HCT116 (cell line): Measurements from ENCODE around the gene ADARB2. TPM values are rescaled to one million over a fixed set of nuclear protein-coding genes. Genes with fewer than 3 reads are reported as not detected.

Experiments
- ATAC-seq: fragments of 200-7000 bp; cut with Tn5 transposase; 2 replicates; pipeline ENCODE4 v1.9.1; 2020; ENCODE audit warnings: mild to moderate bottlenecking, moderate library complexity
- BruUV-seq: library from RNA; stranded (reverse); fragments of 400-500 nt; replicated peaks from 2 replicates; lab custom pipeline; 2021; lab: Mats Ljungman, UMichigan
- CTCF ChIA-PET: fragments of 300-600 bp; sonication (Branson Sonifier 250); formaldehyde crosslinking; loops from one replicate; lab custom pipeline; 2021; ENCODE audit warnings: antibody characterized with exemption; lab: Charles Lee
- POLR2A ChIA-PET: fragments of 300-600, 350-600 bp; sonication (Branson Sonifier 250); formaldehyde crosslinking; loops from one replicate; lab custom pipeline; 2021; ENCODE audit warnings: antibody characterized with exemption; lab: Charles Lee
- RAD21 ChIA-PET, 2 experiments: fragments of 300-600 bp; sonication (Branson Sonifier 250); formaldehyde crosslinking; loops; one replicate each; lab custom pipeline; 2023; ENCODE audit warnings: low total read pairs in 2 of 2; ENCODE audit not compliant: uncharacterized antibody in 2 of 2, unreplicated experiment in 2 of 2, low non-redundant PET in 1 of 2; lab: Charles Lee
- DNase-seq: peaks from one replicate; pipeline ENCODE4 v3.0.0-alpha.2; 2010; ENCODE audit warnings: low read depth, low spot score
- H2AFZ ChIP-seq: fragments of 200-600 bp; shearing (Covaris generic), sonication (generic); 2 replicates; pipeline ENCODE4 v1.6.1; 2017; ENCODE audit warnings: low read depth, mixed run types, mixed read lengths, antibody characterized with exemption, low read length; ENCODE audit not compliant: poor library complexity, severe bottlenecking
- H3K27ac ChIP-seq: 2 replicates; pipeline ENCODE4 v1.5.1; 2012; ENCODE audit warnings: low read depth, low read length
- H3K27me3 ChIP-seq: fragments of 200-600 bp; sonication (generic); 2 replicates; pipeline ENCODE4 v1.6.1; 2016; ENCODE audit warnings: mixed run types, low read length, mixed read lengths; ENCODE audit not compliant: insufficient read depth
- H3K36me3 ChIP-seq, 2 experiments: fragments of 200-500 bp in 1 of 2; fragments of 200-600 bp in 1 of 2; sonication (Bioruptor generic) in 1 of 2; sonication (generic) in 1 of 2; 2 replicates each; pipeline versions ENCODE4 v1.5.1 to v1.6.1; 2014 to 2016; ENCODE audit warnings: low read length in 2 of 2, inconsistent platforms in 1 of 2, mixed read lengths in 1 of 2, mixed run types in 1 of 2; ENCODE audit not compliant: insufficient read depth in 2 of 2, control insufficient read depth in 1 of 2
- H3K4me1 ChIP-seq, 2 experiments: fragments of 200-600 bp in 1 of 2; sonication (generic) in 1 of 2; 2 replicates each; pipeline versions ENCODE4 v1.5.1 to v1.6.1; 2012 to 2017; ENCODE audit warnings: low read length in 2 of 2, inconsistent platforms in 1 of 2, mild to moderate bottlenecking in 1 of 2, mixed read lengths in 1 of 2, mixed run types in 1 of 2, moderate library complexity in 1 of 2; ENCODE audit not compliant: insufficient read depth in 2 of 2, control insufficient read depth in 1 of 2
- H3K4me2 ChIP-seq: fragments of 200-600 bp; sonication (generic); 2 replicates; pipeline ENCODE4 v1.6.1; 2017; ENCODE audit warnings: mixed run types, low read length, mixed read lengths
- H3K4me3 ChIP-seq, 2 experiments: fragments of 200-600 bp in 1 of 2; sonication (generic) in 1 of 2; replicated peaks in 1 of 2; 2 replicates each; pipeline ENCODE4 v1.5.1; 2011 to 2016; ENCODE audit warnings: low read length in 2 of 2, control low read depth in 1 of 2, low read depth in 1 of 2, mild to moderate bottlenecking in 1 of 2, mixed read lengths in 1 of 2, mixed run types in 1 of 2
- H3K79me2 ChIP-seq: fragments of 200-600 bp; sonication (generic); 2 replicates; pipeline ENCODE4 v1.6.1; 2017; ENCODE audit warnings: mild to moderate bottlenecking, mixed run types, low read length, moderate library complexity, mixed read lengths; ENCODE audit not compliant: insufficient read depth
- H3K9ac ChIP-seq: fragments of 200-600 bp; sonication (generic); 2 replicates; pipeline ENCODE4 v1.6.1; 2016; ENCODE audit warnings: low read length, mixed read lengths
- H3K9me2 ChIP-seq: fragments of 200-600 bp; sonication (generic), shearing (Covaris generic); 2 replicates; pipeline ENCODE4 v1.6.1; 2017; ENCODE audit warnings: mixed run types, mild to moderate bottlenecking, moderate library complexity; ENCODE audit not compliant: insufficient read depth
- H3K9me3 ChIP-seq, 2 experiments: fragments of 200-500 bp in 1 of 2; fragments of 200-600 bp in 1 of 2; sonication (Bioruptor generic) in 1 of 2; sonication (generic) in 1 of 2; 2 replicates each; pipeline ENCODE4 v1.6.1; 2014 to 2017; ENCODE audit warnings: low read length in 2 of 2, mixed read lengths in 2 of 2, inconsistent platforms in 1 of 2, low read depth in 1 of 2, mild to moderate bottlenecking in 1 of 2, mixed run types in 1 of 2, moderate library complexity in 1 of 2; ENCODE audit not compliant: control insufficient read depth in 1 of 2, insufficient read depth in 1 of 2
- H4K20me1 ChIP-seq: fragments of 200-600 bp; sonication (generic), shearing (Covaris generic); 2 replicates; pipeline ENCODE4 v1.6.1; 2017; ENCODE audit warnings: mixed run types, mild to moderate bottlenecking, moderate library complexity; ENCODE audit not compliant: insufficient read depth
- CBX3 ChIP-seq: IDR thresholded peaks from 2 replicates; pipeline ENCODE4 v1.6.1; 2012; ENCODE audit warnings: low read depth
- CEBPB ChIP-seq: IDR thresholded peaks from 2 replicates; pipeline ENCODE4 v1.6.1; 2012; ENCODE audit warnings: low read depth
- EGR1 ChIP-seq: IDR thresholded peaks from 2 replicates; pipeline ENCODE4 v1.6.1; 2012; ENCODE audit warnings: low read depth
- ELF1 ChIP-seq: IDR thresholded peaks from 2 replicates; pipeline ENCODE4 v1.6.1; 2012; ENCODE audit warnings: low read depth, borderline replicate concordance
- EZH2 ChIP-seq: fragments of 200-600 bp; sonication (generic); IDR thresholded peaks from 2 replicates; pipeline ENCODE4 v1.6.1; 2017; ENCODE audit warnings: antibody characterized with exemption, mixed run types
- FOSL1 ChIP-seq: IDR thresholded peaks from 2 replicates; pipeline ENCODE4 v1.6.1; 2012; ENCODE audit warnings: low read depth
- JUND ChIP-seq: IDR thresholded peaks from 2 replicates; pipeline ENCODE4 v1.6.1; 2012
- POLR2A ChIP-seq: IDR thresholded peaks from 2 replicates; pipeline ENCODE4 v1.7.0; 2011; ENCODE audit warnings: borderline replicate concordance; ENCODE audit not compliant: insufficient read depth, insufficient read length; ENCODE audit errors: extremely low read depth
- POLR2AphosphoS5 ChIP-seq: IDR thresholded peaks from 2 replicates; pipeline ENCODE4 v1.6.1; 2011; ENCODE audit warnings: mild to moderate bottlenecking, low read depth, low read length, moderate library complexity
- RAD21 ChIP-seq: IDR thresholded peaks from 2 replicates; pipeline ENCODE4 v1.6.1; 2012; ENCODE audit warnings: low read depth, mild to moderate bottlenecking
- SIN3A ChIP-seq: IDR thresholded peaks from 2 replicates; pipeline ENCODE4 v1.6.1; 2012; ENCODE audit warnings: low read depth
- TCF7L2 ChIP-seq: IDR thresholded peaks from 2 replicates; pipeline ENCODE4 v1.7.0; 2011; ENCODE audit warnings: borderline replicate concordance, inconsistent platforms; ENCODE audit not compliant: insufficient read depth, insufficient read length; ENCODE audit errors: extremely low read depth
- YY1 ChIP-seq: IDR thresholded peaks from 2 replicates; pipeline ENCODE4 v1.6.1; 2011; ENCODE audit warnings: low read length, low read depth, moderate library complexity, mild to moderate bottlenecking; ENCODE audit not compliant: insufficient replicate concordance; ENCODE audit errors: extremely low read depth
- ZFX ChIP-seq: fragments of 450-650 bp; IDR thresholded peaks from 2 replicates; pipeline ENCODE4 v1.6.1; 2017
- intact Hi-C: fragments of 100-400 bp; cut with micrococcal nuclease; formaldehyde crosslinking; loops from 2 replicates; pipeline ENCODE4 v1.10.0; 2022
- total RNA-seq: library from RNA; stranded (reverse); gene quantifications from one replicate; pipeline ENCODE4 v1.2.1, GENCODE V29; 2021; ENCODE audit not compliant: unreplicated experiment
- TF ChIP-seq, protein P1 (sequence below): IDR thresholded peaks from 2 replicates; pipeline ENCODE4 v1.6.1; 2011; ENCODE audit warnings: mild to moderate bottlenecking, low read length, moderate library complexity; ENCODE audit not compliant: insufficient replicate concordance; ENCODE audit errors: extremely low read depth
- TF ChIP-seq, protein P2 (sequence below): IDR thresholded peaks from 2 replicates; pipeline ENCODE4 v1.6.1; 2012

The ADARB2 gene
- total RNA-seq, 1 experiment from 2014 or later, result not detected

DNA sequence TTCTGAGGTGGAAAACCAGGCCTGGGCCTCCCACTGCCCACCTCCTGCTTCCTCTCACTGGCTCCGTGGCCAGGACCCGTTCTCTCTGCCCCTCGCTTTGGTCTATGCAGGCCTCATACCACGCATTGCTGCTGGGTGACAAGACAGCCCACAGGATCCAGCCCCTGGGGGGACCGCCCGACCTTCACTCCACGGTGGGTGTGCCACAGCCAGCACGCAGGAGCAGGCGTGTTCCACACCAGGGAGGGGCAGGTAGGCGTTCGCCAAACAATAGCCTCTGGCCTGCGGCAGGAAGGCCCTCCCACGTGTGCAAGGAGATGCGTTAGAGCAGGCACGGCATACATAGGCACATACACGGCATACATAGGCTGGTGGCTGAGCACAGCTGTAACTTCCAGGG lies 447.7 kb downstream of the ADARB2 start:
- 0 out of 2 replicates have a peak, but pooled peaks have one; percentile 20 for ATAC-seq
- H3K27ac ChIP-seq, result no peak overlapping the region
- H3K27me3 ChIP-seq, result peaks cover 47% of the 10 kb centered on the region
- TF ChIP-seq FOSL1 (no peak), YY1 (no peak)
- TF ChIP-seq, protein P1, sequence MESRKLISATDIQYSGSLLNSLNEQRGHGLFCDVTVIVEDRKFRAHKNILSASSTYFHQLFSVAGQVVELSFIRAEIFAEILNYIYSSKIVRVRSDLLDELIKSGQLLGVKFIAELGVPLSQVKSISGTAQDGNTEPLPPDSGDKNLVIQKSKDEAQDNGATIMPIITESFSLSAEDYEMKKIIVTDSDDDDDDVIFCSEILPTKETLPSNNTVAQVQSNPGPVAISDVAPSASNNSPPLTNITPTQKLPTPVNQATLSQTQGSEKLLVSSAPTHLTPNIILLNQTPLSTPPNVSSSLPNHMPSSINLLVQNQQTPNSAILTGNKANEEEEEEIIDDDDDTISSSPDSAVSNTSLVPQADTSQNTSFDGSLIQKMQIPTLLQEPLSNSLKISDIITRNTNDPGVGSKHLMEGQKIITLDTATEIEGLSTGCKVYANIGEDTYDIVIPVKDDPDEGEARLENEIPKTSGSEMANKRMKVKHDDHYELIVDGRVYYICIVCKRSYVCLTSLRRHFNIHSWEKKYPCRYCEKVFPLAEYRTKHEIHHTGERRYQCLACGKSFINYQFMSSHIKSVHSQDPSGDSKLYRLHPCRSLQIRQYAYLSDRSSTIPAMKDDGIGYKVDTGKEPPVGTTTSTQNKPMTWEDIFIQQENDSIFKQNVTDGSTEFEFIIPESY, result no peak
- H3K9me2 ChIP-seq, result no peaks in the 10 kb centered on the region
- no peaks in the 10 kb centered on the region for H3K79me2 ChIP-seq
- ChIA-PET POLR2A (no interaction called here), CTCF (no interaction called here), RAD21 (no interaction called here)
- H2AFZ ChIP-seq, result no peak overlapping the region
- intact Hi-C loops, result no loop called here
- no peaks in the 10 kb centered on the region for H3K36me3 ChIP-seq
- no peak overlapping the region for H3K4me3 ChIP-seq
- no TSS peak for BruUV-seq
- H3K4me1 ChIP-seq, result no peaks in the 10 kb centered on the region
- no peaks in the 10 kb centered on the region for H3K9me3 ChIP-seq
- no peak for DNase-seq
- no peaks in the 10 kb centered on the region for H4K20me1 ChIP-seq
- H3K9ac ChIP-seq, result no peak overlapping the region
- no peak overlapping the region for H3K4me2 ChIP-seq

DNA sequence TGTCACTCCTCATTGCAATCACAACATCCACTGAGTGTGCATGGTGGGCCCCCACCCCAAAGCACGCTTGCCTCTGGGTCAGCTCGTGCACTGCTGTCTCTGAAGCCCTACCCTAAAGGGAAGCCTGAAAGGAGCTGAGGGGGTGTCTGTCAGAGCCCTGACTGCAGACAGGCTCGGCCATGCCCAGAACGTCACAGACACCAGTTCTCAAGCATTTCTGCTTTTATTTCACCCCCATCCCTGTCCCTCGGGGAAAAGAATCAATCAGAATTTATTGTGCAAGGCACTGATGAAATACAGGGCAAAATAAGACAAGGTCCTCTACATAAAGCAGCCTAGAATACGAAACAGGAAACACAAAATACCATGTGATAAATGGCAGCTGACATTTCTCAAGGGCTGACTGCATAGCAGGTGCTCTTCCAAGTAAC lies 449.3 kb downstream of the ADARB2 start:
- intact Hi-C loops, result no loop called here
- Histone ChIP-seq H3K9me2 (no peaks in the 10 kb centered on the region), H3K79me2 (no peaks in the 10 kb centered on the region), H3K4me3 (no peak overlapping the region), H3K9ac (no peak overlapping the region), H3K27ac (no peak overlapping the region), H3K36me3 (no peaks in the 10 kb centered on the region), H3K4me2 (no peak overlapping the region), H3K4me1 (no peaks in the 10 kb centered on the region), H2AFZ (no peak overlapping the region), H3K27me3 (peaks cover 52% of the 10 kb centered on the region), H4K20me1 (no peaks in the 10 kb centered on the region), H3K9me3 (no peaks in the 10 kb centered on the region)
- no TSS peak for BruUV-seq
- ATAC-seq (no peak), DNase-seq (no peak)
- ChIA-PET POLR2A (no interaction called here), RAD21 (no interaction called here), CTCF (no interaction called here)
- no peak for TF ChIP-seq ZFX
- no peak for TF ChIP-seq EZH2
- TF ChIP-seq POLR2A, result no peak
- no peak for TF ChIP-seq ELF1
- TF ChIP-seq, protein P2, sequence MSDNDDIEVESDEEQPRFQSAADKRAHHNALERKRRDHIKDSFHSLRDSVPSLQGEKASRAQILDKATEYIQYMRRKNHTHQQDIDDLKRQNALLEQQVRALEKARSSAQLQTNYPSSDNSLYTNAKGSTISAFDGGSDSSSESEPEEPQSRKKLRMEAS, result no peak
- TF ChIP-seq RAD21, result no peak
- TF ChIP-seq TCF7L2, result no peak
- TF ChIP-seq, protein P1, result no peak
- TF ChIP-seq CEBPB, result no peak
- no peak for TF ChIP-seq SIN3A
- no peak for TF ChIP-seq FOSL1
- no peak for TF ChIP-seq YY1
- TF ChIP-seq CBX3, result no peak
- TF ChIP-seq POLR2AphosphoS5, result no peak
- no peak for TF ChIP-seq JUND
- no peak for TF ChIP-seq EGR1
